Spleen (tissue), 7 donors: ENCODE results near the gene WDR62.

Experiments
- POLR2AphosphoS5 ChIP-seq, 3 donors: sonication (generic); formaldehyde crosslinking; IDR thresholded peaks; one replicate each; pipeline ENCODE4 v1.5.1; 2017; ENCODE audit warnings: antibody characterized with exemption in 3 of 3
- TF ChIP-seq, protein P1 (sequence below), 11 experiments: fragments of 200-600 bp in 7 of 11; fragments of 450-650 bp in 4 of 11; sonication (generic) in 4 of 11; IDR thresholded peaks in 8 of 11; conservative IDR thresholded peaks in 3 of 11; 1 replicate in 7 of 11; 2 replicates in 4 of 11; pipeline versions ENCODE4 v1.4.0 to v1.8.0; 2016 to 2021; ENCODE audit warnings: antibody characterized with exemption in 11 of 11, inconsistent platforms in 4 of 11, mild to moderate bottlenecking in 1 of 11
- donor health status: DM: no; HTN: no; CAD: no; lungs with moderate emphysema.
- donor health status: DM: no; HTN: no; CAD: no.
- donor health status: DM: no; HTN: no; CAD: no.

- TF ChIP-seq POLR2AphosphoS5 (IDR thresholded peaks at IDR 0.05) = no peak
- TF ChIP-seq, protein P1, sequence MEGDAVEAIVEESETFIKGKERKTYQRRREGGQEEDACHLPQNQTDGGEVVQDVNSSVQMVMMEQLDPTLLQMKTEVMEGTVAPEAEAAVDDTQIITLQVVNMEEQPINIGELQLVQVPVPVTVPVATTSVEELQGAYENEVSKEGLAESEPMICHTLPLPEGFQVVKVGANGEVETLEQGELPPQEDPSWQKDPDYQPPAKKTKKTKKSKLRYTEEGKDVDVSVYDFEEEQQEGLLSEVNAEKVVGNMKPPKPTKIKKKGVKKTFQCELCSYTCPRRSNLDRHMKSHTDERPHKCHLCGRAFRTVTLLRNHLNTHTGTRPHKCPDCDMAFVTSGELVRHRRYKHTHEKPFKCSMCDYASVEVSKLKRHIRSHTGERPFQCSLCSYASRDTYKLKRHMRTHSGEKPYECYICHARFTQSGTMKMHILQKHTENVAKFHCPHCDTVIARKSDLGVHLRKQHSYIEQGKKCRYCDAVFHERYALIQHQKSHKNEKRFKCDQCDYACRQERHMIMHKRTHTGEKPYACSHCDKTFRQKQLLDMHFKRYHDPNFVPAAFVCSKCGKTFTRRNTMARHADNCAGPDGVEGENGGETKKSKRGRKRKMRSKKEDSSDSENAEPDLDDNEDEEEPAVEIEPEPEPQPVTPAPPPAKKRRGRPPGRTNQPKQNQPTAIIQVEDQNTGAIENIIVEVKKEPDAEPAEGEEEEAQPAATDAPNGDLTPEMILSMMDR (IDR thresholded peaks at IDR 0.05 in 8 of 11, conservative IDR thresholded peaks at IDR 0.05 in 3 of 11) = no peak
These were observed 58.7 kb downstream of the WDR62 start for GRCh38 chr19:36113425-36113824.
